ENCODE results near the gene SLC48A1.
"Not testable (repeated sequence)": the region's sequence is repeated elsewhere in the genome, so short reads cannot be mapped to it uniquely, and the experiment has no call there.

SLC48A1 gene

GRCh38 chr12:47791351-47791746, 18.3 kb downstream of the SLC48A1 start:
- no peak for DNase-seq (ENCODE audit: low read depth)

GRCh38 chr12:47791874-47792273, 18.8 kb downstream of the SLC48A1 start:
- no peak for DNase-seq (ENCODE audit: low read depth)

- no peak for DNase-seq (ENCODE audit: low read depth)
Measured at GRCh38 chr12:47793015-47793681, 20.1 kb downstream of the SLC48A1 start.

GRCh38 chr12:47794679-47795078, 21.6 kb downstream of the SLC48A1 start:
- DNase-seq (ENCODE audit: low read depth): no peak

GRCh38 chr12:47795121-47795813, 22.2 kb downstream of the SLC48A1 start:
- DNase-seq (ENCODE audit: low read depth): no peak

- no peak for DNase-seq (ENCODE audit: low read depth)
Measured at GRCh38 chr12:47795814-47796411, 22.9 kb downstream of the SLC48A1 start.

- DNase-seq (ENCODE audit: low read depth): no peak
Measured at GRCh38 chr12:47797441-47797840, 24.4 kb downstream of the SLC48A1 start.

GRCh38 chr12:47798382-47798948, 25.4 kb downstream of the SLC48A1 start:
- no peak for DNase-seq (ENCODE audit: low read depth)

GRCh38 chr12:47799357-47799955, 26.4 kb downstream of the SLC48A1 start:
- DNase-seq (ENCODE audit: low read depth): no peak

GRCh38 chr12:47800582-47800981, 27.5 kb downstream of the SLC48A1 start:
- no peak for DNase-seq (ENCODE audit: low read depth)

GRCh38 chr12:47801170-47801903, 28.3 kb downstream of the SLC48A1 start:
- no peak for DNase-seq (ENCODE audit: low read depth)

- DNase-seq (ENCODE audit: low read depth): no peak
Measured at GRCh38 chr12:47801904-47802246, 28.8 kb downstream of the SLC48A1 start.

GRCh38 chr12:47802312-47802711, 29.3 kb downstream of the SLC48A1 start:
- DNase-seq (ENCODE audit: low read depth): no peak

DNA sequence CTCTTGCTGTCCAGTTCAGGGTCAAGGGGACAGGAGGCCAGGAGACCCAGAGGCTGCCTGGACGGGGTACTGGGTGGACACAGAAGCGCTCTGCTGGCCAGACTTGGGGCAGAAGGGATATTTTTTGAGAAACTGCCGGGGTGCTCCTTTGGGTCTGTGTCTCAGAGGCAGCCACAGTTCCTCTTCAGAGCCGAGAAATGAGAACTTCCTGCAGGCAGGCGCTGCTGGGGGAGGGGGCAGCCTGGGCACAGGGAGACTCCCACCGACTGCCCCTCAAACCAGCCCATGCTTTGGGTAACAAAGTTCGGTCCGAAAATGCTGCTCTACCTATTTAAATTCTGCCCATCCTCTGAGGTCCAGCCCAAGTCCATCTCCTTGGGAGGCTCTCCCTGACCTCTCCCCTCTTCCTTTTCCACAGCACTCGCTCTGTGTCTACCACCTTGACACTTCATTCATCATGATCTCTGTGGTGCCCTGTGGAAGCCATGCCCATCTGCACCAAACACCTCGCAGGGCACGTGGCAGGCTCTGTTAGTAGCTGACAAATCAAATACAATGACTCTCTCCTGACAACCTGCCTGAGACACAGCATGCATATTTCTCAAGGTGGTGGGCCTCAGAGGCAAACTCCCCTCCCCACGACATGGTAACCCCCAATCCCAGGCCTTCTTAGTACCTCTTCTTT, 30.3 kb downstream of the SLC48A1 start:
- no peak for DNase-seq (ENCODE audit: low read depth)

- DNase-seq (ENCODE audit: low read depth): no peak
Measured at GRCh38 chr12:47804171-47804570, 31.1 kb downstream of the SLC48A1 start.

GRCh38 chr12:47805417-47805816, 32.4 kb downstream of the SLC48A1 start:
- no peak for DNase-seq (ENCODE audit: low read depth)

- no peak for DNase-seq (ENCODE audit: low read depth)
Measured at GRCh38 chr12:47807338-47807737, 34.3 kb downstream of the SLC48A1 start.

GRCh38 chr12:47808050-47808449, 35.0 kb downstream of the SLC48A1 start:
- DNase-seq (ENCODE audit: low read depth): peak; percentile 66

DNA sequence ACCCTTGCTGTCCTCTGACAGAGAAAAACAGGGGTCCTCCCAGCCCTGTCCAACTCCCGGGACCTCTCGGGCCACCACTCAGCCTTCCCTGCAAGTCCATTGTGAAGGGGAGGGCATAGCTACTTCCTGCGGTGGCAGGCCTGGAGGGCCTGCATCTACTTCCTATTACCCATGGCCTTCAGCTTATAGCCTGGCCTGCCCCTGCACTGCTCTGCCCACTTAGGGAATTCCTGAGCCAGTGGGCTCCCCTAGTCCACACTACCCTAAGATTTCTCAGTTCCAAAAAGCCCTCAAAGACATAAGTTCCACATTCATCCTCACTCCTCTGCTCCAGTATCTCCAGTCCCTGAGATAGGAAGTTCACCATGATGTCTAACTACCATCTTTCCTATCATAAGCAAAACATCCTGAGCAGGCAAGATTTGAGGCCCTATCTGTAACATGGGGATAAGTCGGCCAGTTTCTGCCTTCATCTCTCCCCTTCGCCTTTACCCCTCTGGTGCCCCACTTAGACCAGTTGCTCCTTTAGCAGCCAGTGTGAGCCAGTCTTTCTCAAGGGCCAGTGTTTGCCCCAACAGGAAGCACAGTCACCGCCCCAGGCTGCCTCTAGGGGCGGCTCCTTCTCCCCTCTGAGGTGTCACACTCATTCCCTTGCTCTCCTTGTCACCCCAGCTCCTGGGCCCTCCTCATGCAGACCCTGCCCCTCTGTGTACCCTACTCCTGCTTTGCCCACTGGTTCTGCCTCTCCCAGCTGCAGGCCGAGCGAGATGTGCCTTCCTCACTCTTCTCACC, 35.7 kb downstream of the SLC48A1 start:
- peak; percentile 24 for DNase-seq (ENCODE audit: low read depth)

GRCh38 chr12:47809518-47809917, 36.5 kb downstream of the SLC48A1 start:
- DNase-seq (ENCODE audit: low read depth): not testable (repeated sequence)

- no peak for DNase-seq (ENCODE audit: low read depth)
Measured at GRCh38 chr12:47811072-47811396, 38.0 kb downstream of the SLC48A1 start.

Data from activated T-cell treated with anti-CD3 and anti-CD28 coated beads for 1 hour (primary cell).